Measurements from ENCODE around the gene FGF2.

GRCh38 chr4:122783301-122784215 is 43.1 kb upstream of the FGF2 start:
- TF ChIP-seq CTCF (IDR thresholded peaks at IDR 0.05; ENCODE audit: low read depth, low read length, missing input control) (no peak), RAD21 (IDR thresholded peaks at IDR 0.05) (peak in 1 of 2 donors; percentile 22), FOXA1 (IDR thresholded peaks at IDR 0.05) (peak; percentile 91), EGR1 (IDR thresholded peaks at IDR 0.05; ENCODE audit: low read depth in 2 of 2) (no peak), RXRA (IDR thresholded peaks at IDR 0.05) (peak in 1 of 2 donors; percentile 34), REST (IDR thresholded peaks at IDR 0.05) (peak; percentile 32), YY1 (IDR thresholded peaks at IDR 0.05) (peak; percentile 47), MAX (IDR thresholded peaks at IDR 0.05) (no peak)
- TF ChIP-seq, protein P1, sequence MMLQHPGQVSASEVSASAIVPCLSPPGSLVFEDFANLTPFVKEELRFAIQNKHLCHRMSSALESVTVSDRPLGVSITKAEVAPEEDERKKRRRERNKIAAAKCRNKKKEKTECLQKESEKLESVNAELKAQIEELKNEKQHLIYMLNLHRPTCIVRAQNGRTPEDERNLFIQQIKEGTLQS (IDR thresholded peaks at IDR 0.05), result no peak

Data from liver (tissue), 3 donors.